ENCODE measurements around the gene INTS11. TPM values are rescaled to one million over a fixed set of nuclear protein-coding genes. Genes with fewer than 3 reads are reported as not detected.

The INTS11 gene
- total RNA-seq, 3 donors from 2014 or later (not counting 1 experiment from before 2014, with no cell fraction given) = 150 to 189 (median 181) TPM

- intact Hi-C loops (cut with micrococcal nuclease) = loop anchor here (2.0 to 5.0 kb wide), 2 partner anchors 169 to 309 kb away; partner anchors contain the start of gene PERM1
- TF ChIP-seq, protein P1, sequence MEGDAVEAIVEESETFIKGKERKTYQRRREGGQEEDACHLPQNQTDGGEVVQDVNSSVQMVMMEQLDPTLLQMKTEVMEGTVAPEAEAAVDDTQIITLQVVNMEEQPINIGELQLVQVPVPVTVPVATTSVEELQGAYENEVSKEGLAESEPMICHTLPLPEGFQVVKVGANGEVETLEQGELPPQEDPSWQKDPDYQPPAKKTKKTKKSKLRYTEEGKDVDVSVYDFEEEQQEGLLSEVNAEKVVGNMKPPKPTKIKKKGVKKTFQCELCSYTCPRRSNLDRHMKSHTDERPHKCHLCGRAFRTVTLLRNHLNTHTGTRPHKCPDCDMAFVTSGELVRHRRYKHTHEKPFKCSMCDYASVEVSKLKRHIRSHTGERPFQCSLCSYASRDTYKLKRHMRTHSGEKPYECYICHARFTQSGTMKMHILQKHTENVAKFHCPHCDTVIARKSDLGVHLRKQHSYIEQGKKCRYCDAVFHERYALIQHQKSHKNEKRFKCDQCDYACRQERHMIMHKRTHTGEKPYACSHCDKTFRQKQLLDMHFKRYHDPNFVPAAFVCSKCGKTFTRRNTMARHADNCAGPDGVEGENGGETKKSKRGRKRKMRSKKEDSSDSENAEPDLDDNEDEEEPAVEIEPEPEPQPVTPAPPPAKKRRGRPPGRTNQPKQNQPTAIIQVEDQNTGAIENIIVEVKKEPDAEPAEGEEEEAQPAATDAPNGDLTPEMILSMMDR (IDR thresholded peaks at IDR 0.05) = peak; percentile 57
- DNase-seq (peak; percentile 56 to 84), ATAC-seq (peak in 2 of 3 donors; percentile 77 to 82)
- Histone ChIP-seq H3K36me3 (ENCODE audit: control insufficient read depth, insufficient read depth, low read length) (no peaks in the 10 kb centered on the region), H3K27me3 (ENCODE audit: control insufficient read depth, insufficient read depth, low read length) (no peaks in the 10 kb centered on the region), H3K4me3 (ENCODE audit: low read length) (no peak overlapping the region), H3K9me3 (ENCODE audit: control insufficient read depth, insufficient read depth, low read length) (no peaks in the 10 kb centered on the region), H3K27ac (ENCODE audit: low read length) (no peak overlapping the region), H3K4me1 (ENCODE audit: control insufficient read depth, insufficient read depth, low read length) (no peaks in the 10 kb centered on the region)
- no peak overlapping the region for H3K27ac Mint-ChIP-seq
- peaks cover 0 to 5% of the 10 kb centered on the region in 2 donors for H3K4me1 Mint-ChIP-seq
- no peaks in the 10 kb centered on the region for H3K36me3 Mint-ChIP-seq
- H3K4me3 Mint-ChIP-seq = no peak overlapping the region
- H3K27me3 Mint-ChIP-seq (ENCODE audit: low read depth in 2 of 2) = peaks cover 0 to 3% of the 10 kb centered on the region in 2 donors
- 66% methylated on average over 45 of the region's 45 CpGs for WGBS (ENCODE audit: insufficient coverage)
- no peaks in the 10 kb centered on the region for H3K9me3 Mint-ChIP-seq
Measured at GRCh38 chr1:1291548-1292441, 32.7 kb downstream of the INTS11 start.

DNA sequence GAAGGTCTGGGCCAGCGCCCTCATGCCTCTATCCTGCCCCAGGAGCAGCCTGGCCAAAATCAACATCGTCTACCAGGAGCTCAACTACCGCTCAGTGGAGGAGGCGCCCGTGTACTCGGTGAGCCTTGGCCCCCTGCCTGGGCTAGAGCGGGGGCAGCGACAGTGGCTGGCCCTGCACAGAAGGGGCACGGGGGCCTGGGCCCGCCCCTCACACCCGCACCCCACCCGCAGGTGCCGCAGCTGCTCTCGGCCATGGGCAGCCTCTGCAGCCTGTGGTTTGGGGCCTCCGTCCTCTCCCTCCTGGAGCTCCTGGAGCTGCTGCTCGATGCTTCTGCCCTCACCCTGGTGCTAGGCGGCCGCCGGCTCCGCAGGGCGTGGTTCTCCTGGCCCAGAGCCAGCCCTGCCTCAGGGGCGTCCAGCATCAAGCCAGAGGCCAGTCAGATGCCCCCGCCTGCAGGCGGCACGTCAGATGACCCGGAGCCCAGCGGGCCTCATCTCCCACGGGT, 33.4 kb downstream of the INTS11 start:
- intact Hi-C loops (cut with micrococcal nuclease) = loop anchor here (2.0 to 5.0 kb wide), 2 partner anchors 168 to 309 kb away; partner anchors contain the start of gene PERM1
- Mint-ChIP-seq H3K36me3 (no peaks in the 10 kb centered on the region), H3K4me3 (no peak overlapping the region), H3K4me1 (peaks cover 0 to 5% of the 10 kb centered on the region in 2 donors), H3K27ac (no peak overlapping the region), H3K9me3 (no peaks in the 10 kb centered on the region), H3K27me3 (ENCODE audit: low read depth in 2 of 2) (peaks cover 0 to 3% of the 10 kb centered on the region in 2 donors)
- ATAC-seq (no peak), DNase-seq (no peak)
- Histone ChIP-seq H3K9me3 (ENCODE audit: control insufficient read depth, insufficient read depth, low read length) (no peaks in the 10 kb centered on the region), H3K4me3 (ENCODE audit: low read length) (no peak overlapping the region), H3K27me3 (ENCODE audit: control insufficient read depth, insufficient read depth, low read length) (no peaks in the 10 kb centered on the region), H3K27ac (ENCODE audit: low read length) (no peak overlapping the region), H3K4me1 (ENCODE audit: control insufficient read depth, insufficient read depth, low read length) (no peaks in the 10 kb centered on the region), H3K36me3 (ENCODE audit: control insufficient read depth, insufficient read depth, low read length) (no peaks in the 10 kb centered on the region)
- TF ChIP-seq, protein P1 (IDR thresholded peaks at IDR 0.05) = no peak
- 87% methylated on average over 28 of the region's 28 CpGs for WGBS (ENCODE audit: insufficient coverage)

DNA sequence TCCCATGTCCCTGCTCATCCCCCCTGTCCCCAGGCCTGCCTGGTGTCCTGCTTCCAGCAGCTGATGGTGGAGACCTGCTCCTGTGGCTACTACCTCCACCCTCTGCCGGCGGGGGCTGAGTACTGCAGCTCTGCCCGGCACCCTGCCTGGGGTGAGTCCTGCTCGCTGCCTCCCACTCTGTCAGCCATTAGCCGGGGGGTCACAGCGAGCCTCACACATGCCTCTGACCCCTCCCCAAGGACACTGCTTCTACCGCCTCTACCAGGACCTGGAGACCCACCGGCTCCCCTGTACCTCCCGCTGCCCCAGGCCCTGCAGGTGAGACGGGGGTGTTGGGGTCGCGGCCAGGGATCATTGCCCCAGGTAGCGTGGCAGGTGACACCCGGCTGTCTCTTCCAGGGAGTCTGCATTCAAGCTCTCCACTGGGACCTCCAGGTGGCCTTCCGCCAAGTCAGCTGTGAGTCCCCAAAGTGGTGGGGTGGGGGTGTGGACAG, 34.2 kb downstream of the INTS11 start:
- peaks cover 0 to 3% of the 10 kb centered on the region in 2 donors for H3K27me3 Mint-ChIP-seq (ENCODE audit: low read depth in 2 of 2)
- no peaks in the 10 kb centered on the region for H3K36me3 ChIP-seq (ENCODE audit: control insufficient read depth, insufficient read depth, low read length)
- H3K27me3 ChIP-seq (ENCODE audit: control insufficient read depth, insufficient read depth, low read length) = no peaks in the 10 kb centered on the region
- peaks cover 0 to 5% of the 10 kb centered on the region in 2 donors for H3K4me1 Mint-ChIP-seq
- H3K9me3 ChIP-seq (ENCODE audit: control insufficient read depth, insufficient read depth, low read length) = no peaks in the 10 kb centered on the region
- TF ChIP-seq, protein P1 (IDR thresholded peaks at IDR 0.05) = peak; percentile 54
- H3K9me3 Mint-ChIP-seq = no peaks in the 10 kb centered on the region
- no peaks in the 10 kb centered on the region for H3K36me3 Mint-ChIP-seq
- WGBS (ENCODE audit: insufficient coverage) = 68% methylated on average over 14 of the region's 15 CpGs
- peak overlapping the region in 1 of 2 donors; percentile 24 for H3K27ac Mint-ChIP-seq
- H3K4me3 ChIP-seq (ENCODE audit: low read length) = no peak overlapping the region
- ATAC-seq (peak; percentile 41 to 92 (median 70)), DNase-seq (peak; percentile 68 to 75)
- no peak overlapping the region for H3K4me3 Mint-ChIP-seq
- H3K4me1 ChIP-seq (ENCODE audit: control insufficient read depth, insufficient read depth, low read length) = no peaks in the 10 kb centered on the region
- H3K27ac ChIP-seq (ENCODE audit: low read length) = no peak overlapping the region
- intact Hi-C loops (cut with micrococcal nuclease) = loop anchor here (2.0 to 5.0 kb wide), 2 partner anchors 167 to 308 kb away; partner anchors contain the start of gene PERM1
